Stimulated activated CD4-positive, alpha-beta T cell treated with anti-CD3 and anti-CD28 coated beads, Interleukin-2, amount 100 ng/mL, for 48 hours (primary cell): ENCODE results near the gene C17orf75.
"Not testable (repeated sequence)": the region's sequence is repeated elsewhere in the genome, so short reads cannot be mapped to it uniquely, and the experiment has no call there.

Source experiments
- DNase-seq, 2 donors: peaks; one replicate each; pipeline ENCODE4 v3.0.0-alpha.2; 2020

The C17orf75 gene, protein sequence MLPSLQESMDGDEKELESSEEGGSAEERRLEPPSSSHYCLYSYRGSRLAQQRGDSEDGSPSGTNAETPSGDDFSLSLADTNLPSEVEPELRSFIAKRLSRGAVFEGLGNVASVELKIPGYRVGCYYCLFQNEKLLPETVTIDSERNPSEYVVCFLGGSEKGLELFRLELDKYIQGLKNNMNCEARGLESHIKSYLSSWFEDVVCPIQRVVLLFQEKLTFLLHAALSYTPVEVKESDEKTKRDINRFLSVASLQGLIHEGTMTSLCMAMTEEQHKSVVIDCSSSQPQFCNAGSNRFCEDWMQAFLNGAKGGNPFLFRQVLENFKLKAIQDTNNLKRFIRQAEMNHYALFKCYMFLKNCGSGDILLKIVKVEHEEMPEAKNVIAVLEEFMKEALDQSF

DNA sequence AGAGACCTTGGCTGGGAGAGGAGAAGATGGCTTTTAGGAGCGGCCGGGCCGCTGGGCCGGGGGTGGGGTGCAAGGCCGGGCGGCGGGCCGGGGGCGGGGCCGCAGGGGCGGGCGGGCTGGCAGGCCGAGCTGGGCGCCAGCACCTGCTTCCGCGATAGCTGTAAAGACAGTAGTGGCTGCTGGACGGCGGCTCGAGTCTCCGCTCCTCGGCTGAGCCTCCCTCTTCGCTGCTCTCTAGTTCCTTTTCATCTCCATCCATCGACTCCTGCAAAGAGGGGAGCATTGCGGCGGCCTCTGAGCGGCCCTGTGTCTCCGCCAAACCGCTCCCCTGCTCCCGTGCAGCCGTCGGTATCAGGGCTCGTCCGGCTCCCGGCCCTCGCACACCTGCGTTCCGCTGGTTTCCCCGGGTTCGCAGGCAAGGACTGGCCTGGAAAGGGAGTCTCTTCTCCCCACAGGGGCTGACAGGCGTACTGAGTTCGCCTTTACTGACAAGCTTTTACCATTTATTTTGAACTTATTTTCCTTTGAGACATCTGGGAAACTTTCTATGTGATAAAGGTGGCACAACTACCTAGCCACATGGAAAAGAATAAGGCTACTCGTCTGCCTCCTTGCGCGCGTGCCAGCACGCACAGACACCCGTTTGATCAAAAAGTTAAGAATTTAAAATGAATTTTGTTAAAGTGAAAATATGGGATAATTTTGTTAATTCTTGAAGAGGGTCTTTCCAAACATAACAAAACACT lies at the start of gene C17orf75:
C17orf75 (minus strand) TSS at position 317 of the 746 bp plus-strand sequence; CDS start at position 283, 34 bp downstream.
- DNase-seq, result peak; percentile 78 to 84

DNA sequence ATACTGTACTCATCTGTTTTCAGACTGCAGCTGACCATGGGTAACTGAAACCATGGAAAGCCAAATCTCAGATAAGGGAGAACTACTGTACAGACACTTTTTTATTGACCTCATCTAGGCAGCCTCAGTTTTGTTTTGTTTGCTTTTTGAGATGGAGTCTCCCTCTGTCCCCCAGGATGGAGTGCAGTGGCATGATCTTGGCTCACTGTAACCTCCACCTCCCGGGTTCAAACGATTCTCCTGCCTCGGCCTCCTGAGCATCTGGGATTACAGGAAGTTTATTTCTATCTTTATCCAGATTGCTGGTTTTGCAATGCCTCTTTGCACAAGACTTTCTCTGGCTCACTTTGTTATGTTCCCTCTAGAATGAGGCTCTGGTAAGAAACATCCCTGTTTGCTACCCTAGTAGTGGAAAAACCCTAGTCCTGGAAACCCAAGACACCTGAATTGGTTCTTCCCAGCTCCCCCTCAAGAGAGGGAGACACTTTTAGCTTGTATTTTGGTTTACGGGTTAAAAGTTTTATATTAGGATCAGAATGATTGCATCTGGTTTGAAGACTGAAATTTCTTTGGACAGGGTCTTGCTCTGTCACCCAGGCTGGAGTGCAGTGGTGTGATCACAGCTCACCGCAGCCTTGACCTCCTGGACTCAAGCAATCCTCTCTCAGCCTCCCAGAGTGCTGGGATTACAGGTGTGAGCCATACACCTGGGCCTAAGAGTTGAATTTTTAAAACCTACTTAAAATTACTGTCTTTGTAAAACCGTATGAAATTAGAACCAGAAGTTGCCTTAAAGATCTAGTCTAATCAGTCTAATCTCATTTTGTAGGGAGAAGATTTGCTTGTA lies 46.9 kb upstream of the C17orf75 start:
- DNase-seq, result no peak

DNA sequence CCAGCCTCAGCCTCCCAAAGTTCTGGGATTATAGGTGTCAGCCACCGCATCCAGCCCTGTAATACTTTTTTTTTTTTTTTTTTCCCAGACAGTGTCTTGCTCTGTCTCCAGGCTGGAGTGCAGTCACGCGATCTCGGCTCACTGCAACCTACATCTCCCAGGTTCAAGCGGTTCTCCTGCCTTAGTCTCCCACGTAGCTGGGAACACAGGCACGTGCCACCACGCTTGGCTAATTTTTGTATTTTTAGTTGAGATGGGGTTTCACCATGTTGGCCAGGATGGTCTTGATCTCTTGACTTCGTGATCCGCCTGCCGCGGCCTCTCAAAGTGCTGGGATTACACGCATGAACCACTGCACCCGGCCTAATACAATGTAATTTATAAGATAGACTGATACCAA lies 46.2 kb upstream of the C17orf75 start:
- not testable (repeated sequence) for DNase-seq

DNA sequence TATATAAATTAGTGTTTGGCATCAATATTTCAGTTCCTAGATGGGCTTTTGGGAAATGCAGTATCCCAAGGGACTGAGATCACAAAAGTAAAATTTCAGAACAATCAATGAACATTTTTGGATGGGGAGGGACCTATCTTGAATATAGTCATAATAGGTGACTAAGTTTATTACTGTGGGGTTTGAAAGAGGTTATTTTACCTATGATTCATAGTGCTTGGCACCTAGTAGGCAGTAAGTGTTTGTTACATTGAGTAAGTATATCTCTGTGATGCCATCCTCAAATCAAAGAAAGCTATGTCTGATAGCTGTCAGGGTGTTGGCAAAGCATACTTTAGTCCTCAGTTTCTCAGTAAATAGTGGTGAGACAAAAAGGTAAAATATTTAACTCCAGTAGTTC lies 44.9 kb upstream of the C17orf75 start:
- DNase-seq, result no peak

DNA sequence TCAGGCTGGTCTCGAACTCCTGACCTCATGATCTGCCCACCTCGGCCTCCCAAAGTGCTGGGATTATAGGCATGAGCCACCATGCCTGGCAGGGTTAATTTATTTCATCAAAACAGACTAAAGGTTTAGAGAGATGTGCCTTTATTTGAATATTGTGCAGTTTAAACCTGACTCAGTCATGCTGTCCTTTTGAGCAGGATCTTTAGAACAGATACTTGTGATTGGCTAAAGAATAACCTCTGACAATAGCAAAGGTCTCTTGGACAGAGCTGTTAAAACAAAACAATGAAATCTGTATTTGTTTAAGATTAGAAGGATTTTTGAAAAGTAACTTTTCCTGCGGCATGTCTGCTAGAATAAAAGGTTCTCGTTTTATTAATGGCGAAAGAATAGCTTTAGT lies 44.0 kb upstream of the C17orf75 start:
- DNase-seq, result no peak

DNA sequence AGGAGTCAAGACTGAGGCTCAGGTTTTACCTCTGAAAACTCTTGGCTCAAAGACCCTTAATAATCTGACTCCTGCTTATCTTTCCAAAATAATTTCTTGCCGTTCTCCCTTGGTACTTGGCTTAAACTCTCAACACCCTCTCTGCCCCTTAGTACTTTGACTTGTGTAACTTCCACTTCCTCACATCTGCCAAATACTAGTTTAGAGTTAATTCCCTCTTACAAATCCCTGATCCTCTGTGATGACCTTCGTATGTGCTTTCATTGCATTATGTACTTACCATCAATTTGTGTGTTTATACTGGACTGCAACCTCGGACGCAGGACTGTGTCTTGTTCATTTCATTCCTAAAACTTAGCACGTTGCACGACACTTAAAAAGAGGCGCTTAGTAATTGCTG lies 43.1 kb upstream of the C17orf75 start:
- DNase-seq, result no peak

DNA sequence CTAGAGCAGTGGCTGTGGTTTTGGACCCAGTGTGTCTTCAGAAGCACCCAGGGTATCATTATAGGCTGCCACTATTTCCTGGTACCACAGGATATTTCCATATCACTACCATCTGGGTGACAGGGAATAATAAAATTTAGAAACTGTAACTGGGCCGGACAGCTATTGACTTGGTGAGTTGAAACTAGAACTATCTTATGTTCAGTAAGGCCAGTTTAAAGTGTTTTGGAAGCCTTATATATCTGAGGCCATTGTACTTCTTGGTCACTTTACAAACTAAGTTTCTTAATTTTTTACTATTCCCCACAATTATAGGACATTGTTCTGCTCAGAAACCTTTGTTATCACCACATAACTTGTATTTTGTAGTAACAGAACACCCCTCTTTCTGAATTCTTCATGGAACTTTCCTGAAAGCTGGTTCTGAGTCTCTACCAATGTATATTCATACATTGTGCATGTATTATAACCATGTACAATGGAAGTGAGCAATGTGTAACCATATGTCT lies 42.0 kb upstream of the C17orf75 start:
- no peak for DNase-seq

DNA sequence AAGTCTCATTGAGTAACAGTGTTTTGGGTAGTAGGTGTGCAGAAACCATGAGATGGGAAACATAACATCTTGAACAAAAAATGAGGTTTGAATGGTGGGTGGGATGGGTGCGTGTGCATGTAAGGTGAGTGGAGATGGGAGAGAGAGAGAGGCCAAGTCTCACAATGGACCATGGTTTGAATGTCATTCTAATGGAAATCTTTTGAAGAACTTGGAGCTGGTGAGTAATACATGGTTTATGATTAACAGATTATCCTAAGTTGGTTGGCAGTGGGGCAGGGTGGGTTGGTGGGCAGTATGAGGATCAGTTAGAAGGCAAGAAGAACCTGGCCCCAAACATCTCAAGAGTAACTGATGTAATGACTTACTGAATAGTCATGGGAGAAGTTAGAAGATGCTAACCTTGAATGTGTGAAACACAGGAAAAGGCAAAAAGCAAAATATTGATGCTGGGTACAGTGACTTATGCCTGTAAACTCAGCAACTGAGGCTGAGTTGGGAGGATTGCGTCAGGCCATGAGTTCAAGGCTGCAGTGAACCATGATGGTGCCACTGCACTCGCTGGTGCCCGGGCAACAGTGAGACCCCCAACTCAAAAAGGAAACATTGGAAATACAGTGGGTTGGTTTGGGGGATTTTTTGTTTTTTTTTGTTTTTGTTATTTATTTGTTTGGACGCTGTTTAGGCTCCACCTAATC lies 40.7 kb upstream of the C17orf75 start:
- no peak for DNase-seq

DNA sequence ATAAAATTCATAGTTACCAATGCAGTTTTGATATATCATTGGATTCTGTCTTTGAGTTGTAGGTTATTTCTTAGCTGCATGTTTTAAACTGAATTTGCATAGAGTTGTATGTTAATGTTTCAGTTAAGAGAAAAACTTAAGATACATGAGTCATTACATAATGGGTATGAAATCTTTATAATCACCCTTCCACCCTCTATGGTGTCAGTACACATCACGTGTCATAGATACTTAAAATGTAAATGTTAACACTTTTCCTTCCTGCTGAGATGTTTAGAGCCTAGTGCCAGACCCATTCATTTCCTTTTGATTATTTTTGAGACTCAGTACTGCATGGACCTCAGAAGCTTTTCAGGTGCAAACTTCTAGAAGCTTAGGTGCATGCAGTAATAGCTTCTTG lies 28.5 kb upstream of the C17orf75 start:
- no peak for DNase-seq

DNA sequence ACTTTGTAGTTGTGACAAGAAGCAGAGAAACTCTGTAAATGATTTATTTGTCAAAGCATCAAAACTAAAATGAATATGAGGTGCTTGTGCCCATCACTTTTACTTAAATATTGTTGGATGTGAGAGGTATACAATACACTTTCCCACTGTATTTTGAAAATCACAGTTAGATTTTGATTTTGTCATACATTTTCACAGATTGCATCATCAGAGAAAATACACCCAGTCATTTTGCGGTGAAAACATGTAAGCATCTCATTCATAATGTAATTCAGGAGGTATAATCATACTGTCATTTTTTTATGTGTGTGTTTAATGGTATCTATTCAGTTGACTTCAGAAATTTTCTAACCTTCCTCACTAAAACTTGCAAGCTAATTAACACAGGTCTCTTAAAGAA lies 19.3 kb upstream of the C17orf75 start:
- no peak for DNase-seq

DNA sequence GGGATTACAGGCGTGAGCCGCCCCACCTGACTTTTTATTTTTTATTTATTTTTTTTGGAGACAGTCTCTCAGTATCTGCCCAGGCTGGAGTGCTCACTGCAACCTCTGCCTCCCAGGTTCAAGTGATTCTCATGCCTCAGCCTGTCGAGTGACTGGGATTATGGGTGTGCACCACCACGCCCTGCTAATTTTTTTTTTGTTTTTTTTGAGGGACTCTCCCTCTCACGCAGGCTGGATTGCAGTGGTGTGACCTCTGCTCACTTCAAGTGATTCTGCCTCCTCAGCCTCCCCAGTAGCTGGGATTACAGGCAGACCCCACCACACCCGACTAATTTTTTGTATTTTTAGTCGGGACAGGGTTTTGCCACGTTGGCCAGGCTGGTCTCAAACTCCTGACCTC lies 15.6 kb upstream of the C17orf75 start:
- no peak for DNase-seq

DNA sequence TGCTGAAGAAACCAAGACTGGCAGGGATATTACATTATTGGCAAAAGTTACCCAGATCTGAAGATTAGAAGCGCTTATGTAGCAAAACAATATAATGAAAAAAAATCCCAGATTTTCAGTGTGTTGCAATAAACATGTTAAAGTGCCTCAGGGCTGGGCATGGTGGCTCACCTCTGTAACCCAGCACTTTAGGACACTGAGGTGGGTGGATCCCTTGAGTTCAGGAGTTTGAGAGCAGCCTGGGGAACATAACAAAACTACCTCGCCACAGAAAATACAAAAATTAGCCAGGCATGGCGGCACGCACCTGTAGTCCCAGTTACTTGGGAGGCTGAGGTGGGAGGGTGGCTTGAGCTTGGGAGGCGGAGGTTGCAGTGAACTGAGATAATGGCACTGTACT lies 14.8 kb upstream of the C17orf75 start:
- DNase-seq, result no peak

DNA sequence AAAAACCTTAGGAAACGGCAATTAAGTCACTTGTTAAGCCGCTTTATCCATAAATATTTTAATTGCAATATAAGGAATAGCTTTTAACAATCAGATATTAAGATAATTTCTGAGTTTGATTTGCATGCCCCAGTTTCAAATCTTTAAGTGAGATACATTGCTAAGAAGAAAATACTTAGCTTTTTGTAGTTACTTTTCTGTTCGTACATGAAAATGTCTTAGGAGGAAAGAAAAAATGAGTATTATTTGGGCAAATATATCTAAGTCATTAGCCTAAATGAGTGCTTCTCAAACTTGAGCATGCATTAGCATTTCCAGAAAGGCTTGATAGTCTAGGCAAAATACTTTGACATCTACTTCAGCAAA lies 14.4 kb upstream of the C17orf75 start:
- no peak for DNase-seq

DNA sequence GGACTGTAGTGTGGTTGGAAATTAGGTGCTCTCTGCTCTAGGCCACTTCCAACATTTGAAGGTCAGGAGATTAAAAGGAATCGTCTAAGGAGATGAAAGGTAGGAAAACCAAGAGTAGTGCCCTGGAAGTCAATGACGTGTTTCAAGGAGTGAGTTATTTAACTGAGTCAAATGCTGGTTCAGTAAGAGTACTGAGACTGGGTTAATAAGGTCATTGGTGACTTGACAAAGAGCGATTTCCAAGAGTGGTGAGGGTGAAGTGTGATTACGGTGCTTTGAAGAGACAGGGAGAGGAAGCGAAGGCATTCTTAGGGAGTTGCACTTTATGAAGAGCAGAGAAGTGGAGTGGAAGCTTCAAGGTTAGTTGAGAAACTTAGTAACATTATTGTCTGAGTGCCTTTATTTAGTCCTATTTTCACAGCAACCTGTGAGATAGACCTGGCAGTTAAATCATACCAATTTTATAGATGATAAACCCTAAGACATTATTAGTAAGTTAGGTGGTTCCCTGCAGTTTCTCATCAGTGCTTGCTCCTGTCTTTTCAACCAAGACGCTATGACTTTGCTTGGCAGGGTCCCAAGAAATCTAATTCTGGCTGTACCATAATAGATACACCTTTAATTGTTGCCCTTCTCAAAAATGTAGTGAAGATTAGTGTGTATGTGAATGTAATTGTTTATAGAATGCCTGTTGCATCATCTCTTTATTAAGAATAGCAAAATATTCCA lies 13.8 kb upstream of the C17orf75 start:
- no peak for DNase-seq

DNA sequence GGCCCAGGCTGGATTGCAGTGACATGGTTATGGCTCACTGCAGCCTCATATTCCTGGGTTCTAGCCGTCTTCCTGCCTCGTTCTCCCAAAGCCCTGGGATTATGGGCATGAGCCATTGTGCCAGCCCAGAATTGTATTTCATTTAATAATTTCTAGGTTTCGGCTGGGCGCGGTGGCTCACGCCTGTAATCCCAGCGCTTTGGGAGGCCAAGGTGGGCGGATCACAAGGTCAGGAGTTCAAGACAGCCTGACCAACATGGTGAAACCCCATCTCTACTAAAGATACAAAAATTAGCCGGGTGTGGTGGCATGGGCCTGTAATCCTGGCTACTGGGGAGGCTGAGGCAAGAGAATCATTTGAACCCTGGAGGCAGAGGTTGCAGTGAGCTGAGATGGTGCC lies 10.8 kb upstream of the C17orf75 start:
- DNase-seq, result not testable (repeated sequence)

DNA sequence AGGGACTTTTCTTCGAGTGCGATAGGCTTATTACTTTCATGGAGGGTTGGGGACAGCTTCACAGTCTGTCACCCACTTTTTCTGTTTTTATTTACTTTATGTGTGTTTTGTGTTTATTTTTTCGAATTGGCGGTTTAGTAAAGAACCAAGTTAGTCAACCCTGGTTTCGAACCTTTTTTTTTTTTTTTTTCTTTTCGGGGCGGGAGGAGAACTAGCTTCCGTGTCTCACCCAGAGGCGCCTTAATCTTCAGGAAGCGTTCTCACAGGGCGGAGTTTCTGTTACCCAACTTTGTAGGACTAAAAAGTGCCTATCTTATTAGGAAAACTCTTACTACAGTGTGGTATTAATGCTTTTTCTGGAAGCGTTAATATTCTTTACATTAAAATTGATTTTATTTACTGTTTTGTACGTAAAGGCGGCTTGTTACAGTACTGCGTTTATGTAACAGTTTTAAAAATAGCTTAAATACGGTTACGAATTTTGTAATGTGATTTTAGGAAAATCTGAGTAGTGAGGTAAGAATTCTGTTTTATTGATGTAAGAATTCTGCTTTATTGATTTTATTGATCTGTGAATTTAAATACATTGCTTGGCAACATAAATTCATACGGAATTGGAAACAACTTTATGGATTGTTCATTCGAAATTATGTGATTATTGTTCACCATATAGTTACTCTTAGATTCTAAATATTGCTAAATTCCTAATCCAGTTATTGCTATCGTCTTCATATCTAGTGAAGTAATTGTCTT lies 8.9 kb upstream of the C17orf75 start:
- peak; percentile 18 to 19 for DNase-seq

DNA sequence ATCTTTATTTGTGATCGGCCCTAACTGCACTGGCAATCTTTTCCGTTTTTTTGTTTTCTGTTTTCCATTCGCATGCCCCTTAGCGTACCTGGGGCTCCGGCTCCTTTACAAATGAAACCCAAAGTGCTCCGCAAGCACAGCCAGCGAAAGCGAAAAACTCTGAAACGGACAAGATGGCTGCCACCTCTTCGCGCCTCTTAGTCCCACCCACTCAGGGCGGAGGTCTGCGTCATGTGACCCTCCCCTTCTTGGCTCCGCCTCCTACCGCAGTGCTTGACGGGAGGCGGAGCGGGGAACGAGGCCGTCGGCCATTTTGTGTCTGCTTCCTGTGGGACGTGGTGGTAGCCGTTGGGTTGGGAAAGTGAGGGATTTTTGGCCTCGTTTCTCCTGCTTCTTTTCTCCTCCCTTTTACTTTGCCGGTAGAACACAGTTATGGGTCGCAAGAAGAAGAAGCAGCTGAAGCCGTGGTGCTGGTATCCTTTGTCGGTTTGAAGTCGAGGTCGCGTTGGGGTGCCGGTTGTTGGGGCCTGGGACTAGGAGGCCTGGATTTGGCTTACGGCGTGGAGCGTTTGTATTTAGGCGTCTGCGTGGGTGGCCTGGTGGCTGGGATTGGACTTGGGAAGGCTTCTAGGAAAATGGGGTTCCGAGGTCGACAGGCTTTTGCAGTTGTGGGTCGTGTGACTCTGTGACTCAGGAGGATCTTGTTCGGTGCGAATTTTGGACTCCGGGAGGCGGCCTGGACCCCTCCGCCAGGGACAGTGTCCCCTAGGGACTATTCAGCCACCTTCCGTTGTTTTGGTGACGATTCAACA lies 8.1 kb upstream of the C17orf75 start, which contains the start of gene ZNF207:
ZNF207 (plus strand) TSS at position 304 of the 812 bp plus-strand sequence; CDS start at position 433, 129 bp downstream.
- DNase-seq, result peak; percentile 90 to 92

DNA sequence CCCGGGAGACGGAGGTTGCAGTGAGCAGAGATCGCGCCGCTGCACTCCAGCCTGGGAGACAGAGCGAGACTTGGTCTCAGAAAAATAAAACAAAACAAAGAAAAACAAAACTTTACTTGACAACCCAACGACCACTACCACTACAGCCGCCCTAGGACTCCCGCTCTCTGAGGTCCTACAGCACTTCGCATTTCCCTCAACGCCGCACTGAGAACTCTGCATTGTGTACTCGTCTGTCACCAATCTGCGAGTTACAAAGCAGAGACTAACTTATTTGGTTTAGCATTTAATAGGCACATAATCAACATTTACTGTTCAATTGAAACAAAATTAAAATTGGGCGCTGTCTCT lies 7.5 kb upstream of the C17orf75 start:
- DNase-seq, result peak in 1 of 2 donors; percentile 22

DNA sequence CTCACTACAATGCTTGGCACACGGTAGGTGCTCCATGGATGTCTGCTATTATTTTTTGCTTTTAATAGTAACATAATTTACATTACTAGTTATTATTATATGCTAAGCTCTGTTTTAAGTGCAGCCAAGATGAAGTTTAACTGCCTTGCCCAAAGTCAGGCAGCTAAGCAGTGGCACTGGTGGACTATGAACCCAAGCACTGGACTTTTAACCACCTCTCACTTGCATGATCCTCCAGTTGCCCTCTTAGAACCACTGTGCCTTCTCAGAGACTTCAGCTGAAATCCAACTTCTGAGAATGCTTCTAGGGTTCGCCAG lies 6.5 kb upstream of the C17orf75 start:
- no peak for DNase-seq

DNA sequence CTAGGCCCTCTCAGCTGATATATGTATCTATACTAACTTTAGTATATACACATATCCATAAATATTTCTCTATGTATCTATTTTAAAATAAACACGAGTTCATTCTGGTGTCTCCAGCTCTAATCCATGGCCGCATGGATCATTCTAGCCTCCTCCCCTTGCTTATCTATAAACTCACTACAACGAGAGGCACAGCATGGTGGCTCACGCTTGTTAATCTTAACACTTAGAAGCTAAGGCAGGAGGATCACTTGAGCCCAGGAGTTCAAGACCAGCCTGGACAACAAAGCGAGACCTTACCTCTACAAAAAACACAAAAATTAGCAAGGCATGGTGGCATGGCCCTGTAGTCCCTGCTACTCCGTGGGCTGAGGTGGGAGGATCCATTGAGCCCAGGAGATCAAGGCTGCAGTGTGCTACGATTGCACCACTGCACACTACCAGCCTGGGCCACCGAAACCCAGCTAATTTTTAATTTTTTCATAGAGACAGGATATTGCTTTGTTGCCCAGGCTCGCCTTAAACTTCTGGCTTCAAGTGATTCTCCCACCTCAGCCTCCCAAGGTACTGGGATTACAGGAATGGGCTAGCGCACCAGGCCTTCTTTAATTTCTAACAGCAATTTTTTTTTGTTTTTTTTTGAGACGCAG lies 4.1 kb upstream of the C17orf75 start:
- no peak for DNase-seq
